Activated CD4-positive, alpha-beta memory T cell treated with anti-CD3 and anti-CD28 coated beads for 36 hours (primary cell): ENCODE measurements around the gene RPL34. TPM values are rescaled to one million over a fixed set of nuclear protein-coding genes. Genes with fewer than 3 reads are reported as not detected.
"Not testable (repeated sequence)": the region's sequence is repeated elsewhere in the genome, so short reads cannot be mapped to it uniquely, and the experiment has no call there.

ENCODE experiments used
- CTCF ChIA-PET: fragments of 350-600 bp; sonication (Branson Sonifier 250); formaldehyde crosslinking; loops from one replicate; lab custom pipeline; 2021; ENCODE audit warnings: antibody characterized with exemption, inconsistent platforms; lab: Charles Lee
- POLR2A ChIA-PET: fragments of 350-600 bp; sonication (Branson Sonifier 250); formaldehyde crosslinking; loops from one replicate; lab custom pipeline; 2021; ENCODE audit warnings: antibody characterized with exemption; lab: Charles Lee
- DNase-seq: peaks from one replicate; pipeline ENCODE4 v3.0.0-alpha.2; 2020
- H3K27ac Mint-ChIP-seq: one replicate; pipeline ENCODE4 v1.8.0; 2021; ENCODE audit warnings: mixed read lengths
- H3K27me3 Mint-ChIP-seq: one replicate; pipeline ENCODE4 v1.8.0; 2021; ENCODE audit warnings: mixed read lengths
- H3K36me3 Mint-ChIP-seq: one replicate; pipeline ENCODE4 v1.8.0; 2021; ENCODE audit warnings: mixed read lengths
- H3K4me1 Mint-ChIP-seq: one replicate; pipeline ENCODE4 v1.8.0; 2021; ENCODE audit warnings: low read depth, mixed read lengths
- H3K4me3 Mint-ChIP-seq: one replicate; pipeline ENCODE4 v1.8.0; 2021; ENCODE audit warnings: mild to moderate bottlenecking, mixed read lengths
- H3K9me3 Mint-ChIP-seq: one replicate; pipeline ENCODE4 v1.8.0; 2021; ENCODE audit warnings: mixed read lengths
- intact Hi-C: fragments of 100-400 bp; cut with micrococcal nuclease; formaldehyde crosslinking; loops from one replicate; pipeline ENCODE4 v1.15.1; 2023
- total RNA-seq, 2 experiments: library from RNA; stranded (reverse); gene quantifications; one replicate each; pipeline ENCODE4 v1.2.3, GENCODE V29; 2021

RPL34 gene
- 1,000 to 10,000 TPM; 1,653 to 1,658 TPM for total RNA-seq

GRCh38 chr4:108620101-108620932 lies at the start of gene RPL34:
TSS of gene RPL34 (plus strand) at chr4:108620576. CDS start at chr4:108621960, 1,384 bp downstream.
- Mint-ChIP-seq H3K27ac (peak within 1 kb of the TSS; percentile 95), H3K4me3 (peak within 1 kb of the TSS; percentile 88), H3K9me3 (peaks cover 8% of the 10 kb centered on the region), H3K27me3 (no peaks in the 10 kb centered on the region), H3K4me1 (peaks cover 48% of the 10 kb centered on the region), H3K36me3 (peaks cover 58% of the 10 kb centered on the region)
- intact Hi-C loops = loop anchor here (1.0 to 5.0 kb wide), 7 partner anchors 30 to 1576 kb away; partner anchors contain the start of genes HADH, OSTC and PAPSS1
- POLR2A ChIA-PET = interaction anchor here (0.8 to 3.7 kb wide), 6 partner anchors 30 to 630 kb away, joined by 3 to 23 read pairs (median 4); partner anchors contain the start of genes LEF1 and OSTC
- DNase-seq = peak; percentile 97
- CTCF ChIA-PET = interaction anchor here (0.9 to 2.1 kb wide), 2 partner anchors 14 to 601 kb away, joined by 3 to 5 read pairs; no protein-coding TSS in a partner anchor

GRCh38 chr4:108570993-108571569 lies 49.3 kb upstream of the RPL34 start:
- peaks cover 7% of the 10 kb centered on the region for H3K4me1 Mint-ChIP-seq
- H3K9me3 Mint-ChIP-seq = no peaks in the 10 kb centered on the region
- intact Hi-C loops = loop anchor here (5.0 kb wide), 2 partner anchors 404 to 814 kb away; partner anchors contain the start of gene LEF1
- ChIA-PET CTCF (interaction anchor here (1.0 to 7.1 kb wide), 11 partner anchors 9 to 706 kb away, joined by 3 to 141 read pairs (median 5); no protein-coding TSS in a partner anchor), POLR2A (interaction anchor here (1.2 kb wide), 1 partner anchor 540 kb away, joined by 3 read pairs; no protein-coding TSS in a partner anchor)
- no peak overlapping the region for H3K27ac Mint-ChIP-seq
- no peak for DNase-seq
- H3K36me3 Mint-ChIP-seq = no peaks in the 10 kb centered on the region
- no peaks in the 10 kb centered on the region for H3K27me3 Mint-ChIP-seq
- H3K4me3 Mint-ChIP-seq = no peak overlapping the region

- ChIA-PET POLR2A (no interaction called here), CTCF (interaction anchor here (0.8 to 7.1 kb wide), 5 partner anchors 20 to 555 kb away, joined by 3 to 141 read pairs (median 3); no protein-coding TSS in a partner anchor)
- Mint-ChIP-seq H3K27ac (no peak overlapping the region), H3K36me3 (no peaks in the 10 kb centered on the region), H3K27me3 (no peaks in the 10 kb centered on the region), H3K4me1 (peaks cover 6% of the 10 kb centered on the region), H3K4me3 (no peak overlapping the region), H3K9me3 (no peaks in the 10 kb centered on the region)
- no peak for DNase-seq
- intact Hi-C loops = loop anchor here (5.0 kb wide), 2 partner anchors 407 to 817 kb away; partner anchors contain the start of gene LEF1
Measured at GRCh38 chr4:108574402-108574801, 46.0 kb upstream of the RPL34 start.

GRCh38 chr4:108581083-108581482 lies 39.3 kb upstream of the RPL34 start:
- intact Hi-C loops = no loop called here
- H3K4me1 Mint-ChIP-seq = peaks cover 3% of the 10 kb centered on the region
- no peaks in the 10 kb centered on the region for H3K36me3 Mint-ChIP-seq
- CTCF ChIA-PET = interaction anchor here (0.6 to 1.7 kb wide), 3 partner anchors 8 to 562 kb away, joined by 3 to 4 read pairs (median 4); no protein-coding TSS in a partner anchor
- no peak overlapping the region for H3K4me3 Mint-ChIP-seq
- no peak overlapping the region for H3K27ac Mint-ChIP-seq
- POLR2A ChIA-PET = no interaction called here
- H3K9me3 Mint-ChIP-seq = no peaks in the 10 kb centered on the region
- H3K27me3 Mint-ChIP-seq = no peaks in the 10 kb centered on the region
- no peak for DNase-seq

- H3K9me3 Mint-ChIP-seq = no peaks in the 10 kb centered on the region
- no peaks in the 10 kb centered on the region for H3K27me3 Mint-ChIP-seq
- POLR2A ChIA-PET = no interaction called here
- DNase-seq = no peak
- peaks cover 3% of the 10 kb centered on the region for H3K4me1 Mint-ChIP-seq
- intact Hi-C loops = no loop called here
- peaks cover 2% of the 10 kb centered on the region for H3K36me3 Mint-ChIP-seq
- no peak overlapping the region for H3K27ac Mint-ChIP-seq
- CTCF ChIA-PET = no interaction called here
- H3K4me3 Mint-ChIP-seq = no peak overlapping the region
Measured at GRCh38 chr4:108586778-108587177, 33.6 kb upstream of the RPL34 start.

- Mint-ChIP-seq H3K36me3 (peaks cover 5% of the 10 kb centered on the region), H3K4me3 (no peak overlapping the region), H3K27me3 (no peaks in the 10 kb centered on the region), H3K9me3 (no peaks in the 10 kb centered on the region), H3K27ac (no peak overlapping the region), H3K4me1 (no peaks in the 10 kb centered on the region)
- CTCF ChIA-PET = interaction anchor here (1.3 kb wide), 1 partner anchor 16 kb away, joined by 5 read pairs; no protein-coding TSS in a partner anchor
- POLR2A ChIA-PET = no interaction called here
- no peak for DNase-seq
- intact Hi-C loops = no loop called here
Measured at GRCh38 chr4:108588878-108589277, 31.5 kb upstream of the RPL34 start.

- intact Hi-C loops = no loop called here
- H3K4me3 Mint-ChIP-seq = no peak overlapping the region
- CTCF ChIA-PET = no interaction called here
- H3K27me3 Mint-ChIP-seq = no peaks in the 10 kb centered on the region
- POLR2A ChIA-PET = no interaction called here
- H3K27ac Mint-ChIP-seq = no peak overlapping the region
- DNase-seq = no peak
- peaks cover 9% of the 10 kb centered on the region for H3K36me3 Mint-ChIP-seq
- no peaks in the 10 kb centered on the region for H3K4me1 Mint-ChIP-seq
- no peaks in the 10 kb centered on the region for H3K9me3 Mint-ChIP-seq
Measured at GRCh38 chr4:108589961-108590360, 30.4 kb upstream of the RPL34 start.

GRCh38 chr4:108590776-108591175 lies 29.6 kb upstream of the RPL34 start:
- ChIA-PET POLR2A (no interaction called here), CTCF (no interaction called here)
- Mint-ChIP-seq H3K4me1 (no peaks in the 10 kb centered on the region), H3K4me3 (no peak overlapping the region), H3K27ac (no peak overlapping the region), H3K9me3 (no peaks in the 10 kb centered on the region), H3K36me3 (peaks cover 9% of the 10 kb centered on the region), H3K27me3 (no peaks in the 10 kb centered on the region)
- intact Hi-C loops = no loop called here
- no peak for DNase-seq

GRCh38 chr4:108592674-108592986 lies 27.7 kb upstream of the RPL34 start:
- peaks cover 8% of the 10 kb centered on the region for H3K36me3 Mint-ChIP-seq
- ChIA-PET POLR2A (no interaction called here), CTCF (no interaction called here)

GRCh38 chr4:108594296-108594695 lies 26.1 kb upstream of the RPL34 start:
- DNase-seq, H3K9me3 Mint-ChIP-seq, H3K27me3 Mint-ChIP-seq, H3K4me1 Mint-ChIP-seq, intact Hi-C loops, H3K27ac Mint-ChIP-seq, POLR2A ChIA-PET, H3K4me3 Mint-ChIP-seq, H3K36me3 Mint-ChIP-seq: not testable (repeated sequence)
- CTCF ChIA-PET = interaction anchor here (0.7 kb wide), 1 partner anchor 20 kb away, joined by 3 read pairs; no protein-coding TSS in a partner anchor

More at GRCh38 chr4:108592674-108592986, 27.7 kb upstream of the RPL34 start:
- Mint-ChIP-seq H3K4me1 (no peaks in the 10 kb centered on the region), H3K9me3 (no peaks in the 10 kb centered on the region), H3K4me3 (no peak overlapping the region), H3K27ac (no peak overlapping the region), H3K27me3 (no peaks in the 10 kb centered on the region)
- no peak for DNase-seq
- intact Hi-C loops = no loop called here

- H3K27me3 Mint-ChIP-seq = no peaks in the 10 kb centered on the region
- no peak overlapping the region for H3K27ac Mint-ChIP-seq
- ChIA-PET POLR2A (no interaction called here), CTCF (interaction anchor here (1.0 kb wide), 1 partner anchor 21 kb away, joined by 3 read pairs; no protein-coding TSS in a partner anchor)
- peaks cover 6% of the 10 kb centered on the region for H3K4me1 Mint-ChIP-seq
- no peaks in the 10 kb centered on the region for H3K9me3 Mint-ChIP-seq
- H3K4me3 Mint-ChIP-seq = no peak overlapping the region
- H3K36me3 Mint-ChIP-seq = peaks cover 8% of the 10 kb centered on the region
- intact Hi-C loops = no loop called here
- no peak for DNase-seq
Measured at GRCh38 chr4:108596344-108596743, 24.0 kb upstream of the RPL34 start.

GRCh38 chr4:108601106-108601505 lies 19.3 kb upstream of the RPL34 start:
- Mint-ChIP-seq H3K27ac (peak overlapping the region; percentile 38), H3K9me3 (peaks cover under 1% of the 10 kb centered on the region), H3K27me3 (no peaks in the 10 kb centered on the region), H3K4me1 (peaks cover 16% of the 10 kb centered on the region), H3K36me3 (peaks cover 3% of the 10 kb centered on the region), H3K4me3 (no peak overlapping the region)
- no peak for DNase-seq
- POLR2A ChIA-PET = no interaction called here
- CTCF ChIA-PET = no interaction called here
- intact Hi-C loops = no loop called here
